ENCODE data around the gene NKRF. TPM values are rescaled to one million over a fixed set of nuclear protein-coding genes. Genes with fewer than 3 reads are reported as not detected.
A peak's percentile ranks its signal among the peaks of the same experiment; 100 is the strongest.

Gene NKRF
- total RNA-seq, 1 donor from 2014 or later: 7.7 TPM

DNA sequence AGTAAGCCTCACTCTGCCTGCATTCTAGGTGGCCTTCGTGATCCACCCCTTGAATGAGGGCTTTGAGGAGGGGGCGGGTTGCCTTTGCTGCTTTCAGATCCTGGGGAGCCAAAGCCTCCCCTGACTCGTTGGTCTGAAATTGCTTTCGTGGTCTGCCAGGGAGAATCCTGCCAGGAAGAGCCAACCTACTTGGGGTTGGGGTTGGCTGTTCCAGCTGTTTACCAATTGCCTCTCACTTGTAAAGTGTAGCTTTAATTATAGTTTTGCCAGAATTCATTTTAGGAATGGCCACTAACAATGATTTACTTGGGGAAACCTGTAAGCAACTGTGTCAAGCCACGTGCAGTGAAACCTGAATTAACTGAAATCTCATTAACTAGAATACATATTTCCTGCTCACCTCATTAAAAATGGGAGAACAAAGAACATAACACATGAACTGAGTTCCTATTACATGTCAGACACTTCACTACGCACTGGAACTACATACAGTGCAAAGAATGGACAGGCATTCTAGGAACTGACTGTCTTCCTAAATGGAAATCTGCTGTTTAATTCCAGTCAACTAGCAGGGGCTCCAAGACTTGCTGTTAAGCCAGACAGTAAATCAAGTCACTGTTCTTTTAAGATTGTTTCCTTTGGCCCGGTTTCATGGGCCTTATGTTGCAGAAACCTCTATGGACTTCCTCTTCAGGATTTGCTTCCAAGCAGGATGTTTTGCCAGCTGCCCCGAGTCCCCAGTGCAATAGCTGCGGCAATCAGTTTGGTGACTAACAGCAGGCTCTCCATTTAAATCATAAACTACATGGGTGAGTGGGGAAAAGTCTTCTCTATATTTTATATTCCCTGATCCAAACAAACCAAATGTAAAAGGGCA is 16.4 kb upstream of the NKRF start:
- DNase-seq (ENCODE audit: low read depth): no peak
- H3K27me3 ChIP-seq (ENCODE audit: control insufficient read depth, insufficient read depth, low read length): no peaks in the 10 kb centered on the region

DNA sequence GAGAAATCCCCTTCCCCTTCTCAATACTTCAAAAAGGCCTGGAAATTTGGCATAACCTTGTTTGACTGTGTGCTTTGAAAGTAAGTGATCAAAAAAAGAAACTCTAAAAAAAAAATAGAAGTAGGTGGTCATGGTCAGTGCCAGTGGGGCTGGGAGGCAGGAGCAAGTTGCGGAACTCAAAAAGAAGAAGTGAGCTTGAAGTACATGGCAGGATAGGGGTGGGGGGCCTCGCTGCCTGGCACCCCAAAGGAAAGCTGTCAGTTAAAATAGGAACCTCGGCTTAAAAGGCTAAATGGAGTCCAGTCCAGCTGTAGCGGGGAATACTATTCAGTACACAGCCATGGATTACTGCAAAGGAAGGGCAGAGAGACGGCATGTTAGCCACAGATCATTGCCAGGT is 12.2 kb upstream of the NKRF start:
- H3K4me3 ChIP-seq (ENCODE audit: low read depth, low read length): no peak overlapping the region
- H3K36me3 ChIP-seq (ENCODE audit: control insufficient read depth, insufficient read depth, low read length): no peaks in the 10 kb centered on the region
- H3K27me3 ChIP-seq (ENCODE audit: control insufficient read depth, insufficient read depth, low read length): no peaks in the 10 kb centered on the region
- DNase-seq (ENCODE audit: low read depth): no peak
- TF ChIP-seq, protein P1, sequence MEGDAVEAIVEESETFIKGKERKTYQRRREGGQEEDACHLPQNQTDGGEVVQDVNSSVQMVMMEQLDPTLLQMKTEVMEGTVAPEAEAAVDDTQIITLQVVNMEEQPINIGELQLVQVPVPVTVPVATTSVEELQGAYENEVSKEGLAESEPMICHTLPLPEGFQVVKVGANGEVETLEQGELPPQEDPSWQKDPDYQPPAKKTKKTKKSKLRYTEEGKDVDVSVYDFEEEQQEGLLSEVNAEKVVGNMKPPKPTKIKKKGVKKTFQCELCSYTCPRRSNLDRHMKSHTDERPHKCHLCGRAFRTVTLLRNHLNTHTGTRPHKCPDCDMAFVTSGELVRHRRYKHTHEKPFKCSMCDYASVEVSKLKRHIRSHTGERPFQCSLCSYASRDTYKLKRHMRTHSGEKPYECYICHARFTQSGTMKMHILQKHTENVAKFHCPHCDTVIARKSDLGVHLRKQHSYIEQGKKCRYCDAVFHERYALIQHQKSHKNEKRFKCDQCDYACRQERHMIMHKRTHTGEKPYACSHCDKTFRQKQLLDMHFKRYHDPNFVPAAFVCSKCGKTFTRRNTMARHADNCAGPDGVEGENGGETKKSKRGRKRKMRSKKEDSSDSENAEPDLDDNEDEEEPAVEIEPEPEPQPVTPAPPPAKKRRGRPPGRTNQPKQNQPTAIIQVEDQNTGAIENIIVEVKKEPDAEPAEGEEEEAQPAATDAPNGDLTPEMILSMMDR (IDR thresholded peaks at IDR 0.05; ENCODE audit: insufficient read depth, low read length, poor library complexity, severe bottlenecking): no peak

More for the DNA sequence above, 16.4 kb upstream of the NKRF start:
- Histone ChIP-seq H3K4me3 (ENCODE audit: low read depth, low read length) (no peak overlapping the region), H3K36me3 (ENCODE audit: control insufficient read depth, insufficient read depth, low read length) (no peaks in the 10 kb centered on the region)
- TF ChIP-seq, protein P1 (IDR thresholded peaks at IDR 0.05; ENCODE audit: insufficient read depth, low read length, poor library complexity, severe bottlenecking): no peak

DNA sequence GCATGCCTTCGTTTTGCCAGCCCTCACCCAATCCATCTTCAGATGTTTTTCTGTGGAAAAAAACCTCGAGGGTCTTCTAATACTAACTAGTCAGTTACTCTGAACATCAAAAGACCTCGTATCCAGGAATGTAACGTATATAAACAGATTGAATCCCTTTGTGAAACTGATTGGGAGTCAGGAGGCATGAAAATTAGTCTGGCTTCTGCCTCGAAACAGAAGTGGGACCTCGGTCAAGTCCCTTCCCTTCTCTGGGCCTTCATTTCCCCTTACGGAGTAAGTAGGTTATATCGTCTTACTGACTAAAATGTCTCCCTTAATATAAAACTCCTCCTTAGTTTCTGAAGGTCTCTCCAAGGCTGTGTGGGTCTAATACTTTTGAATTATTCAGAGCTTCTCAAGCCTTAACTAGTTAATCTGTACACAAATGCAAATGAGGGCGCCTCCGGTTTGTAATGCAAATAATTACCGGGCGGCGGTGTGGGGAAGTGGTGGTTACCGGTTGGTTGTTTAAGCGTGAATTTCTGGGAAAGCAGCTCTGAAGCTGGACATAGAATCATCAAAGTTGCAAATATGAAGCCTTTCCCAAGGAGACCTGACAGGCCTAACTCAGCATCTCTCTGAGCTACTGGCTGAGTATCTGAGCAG is 11.4 kb upstream of the NKRF start:
- no peaks in the 10 kb centered on the region for H3K27me3 ChIP-seq (ENCODE audit: control insufficient read depth, insufficient read depth, low read length)
- DNase-seq (ENCODE audit: low read depth): no peak
- no peaks in the 10 kb centered on the region for H3K36me3 ChIP-seq (ENCODE audit: control insufficient read depth, insufficient read depth, low read length)
- TF ChIP-seq, protein P1 (IDR thresholded peaks at IDR 0.05; ENCODE audit: insufficient read depth, low read length, poor library complexity, severe bottlenecking): no peak
- no peak overlapping the region for H3K4me3 ChIP-seq (ENCODE audit: low read depth, low read length)

DNA sequence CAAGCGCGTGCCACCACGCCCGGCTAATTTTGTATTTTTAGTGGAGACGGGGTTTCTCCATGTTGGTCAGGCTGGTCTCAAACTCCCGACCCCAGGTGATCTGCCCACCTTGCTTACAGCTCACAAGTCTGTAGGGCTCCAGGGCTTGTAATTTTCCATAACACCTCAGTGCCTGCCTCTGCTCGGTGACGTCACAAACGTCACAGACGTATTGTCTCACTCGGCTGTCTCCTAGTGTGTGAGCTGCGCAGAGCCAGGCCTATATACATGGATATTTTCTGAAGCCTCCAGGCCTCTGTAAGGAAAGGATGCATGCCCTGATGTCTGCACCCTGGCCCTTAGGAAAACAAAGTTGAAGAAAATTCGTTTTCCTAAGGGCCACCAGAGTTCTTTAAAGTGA is 8.6 kb upstream of the NKRF start:
- no peak for DNase-seq (ENCODE audit: low read depth)
- no peaks in the 10 kb centered on the region for H3K27me3 ChIP-seq (ENCODE audit: control insufficient read depth, insufficient read depth, low read length)
- no peak overlapping the region for H3K4me3 ChIP-seq (ENCODE audit: low read depth, low read length)
- no peaks in the 10 kb centered on the region for H3K36me3 ChIP-seq (ENCODE audit: control insufficient read depth, insufficient read depth, low read length)
- TF ChIP-seq, protein P1 (IDR thresholded peaks at IDR 0.05; ENCODE audit: insufficient read depth, low read length, poor library complexity, severe bottlenecking): no peak

DNA sequence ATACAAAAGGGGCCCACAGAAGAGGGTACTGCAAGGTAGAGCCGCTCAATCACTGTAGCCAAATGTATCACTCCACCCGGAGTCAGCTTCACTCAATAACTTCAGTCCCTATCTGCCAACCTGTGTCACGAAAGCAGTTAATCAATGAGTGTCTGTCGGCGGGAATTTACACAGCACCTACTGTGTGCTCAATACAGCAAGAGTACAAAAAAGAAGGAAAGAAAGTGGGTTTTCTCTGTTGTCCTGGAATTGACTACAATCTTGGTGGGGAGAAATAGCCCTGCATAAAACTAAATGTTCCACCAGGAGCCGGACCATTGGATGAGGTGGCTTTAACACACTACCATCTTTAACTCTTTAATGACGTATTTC is 780 bp upstream of the NKRF start:
- no peak for DNase-seq (ENCODE audit: low read depth)
- TF ChIP-seq, protein P1 (IDR thresholded peaks at IDR 0.05; ENCODE audit: insufficient read depth, low read length, poor library complexity, severe bottlenecking): no peak
- H3K4me3 ChIP-seq (ENCODE audit: low read depth, low read length): peak overlapping the region; percentile 94
- H3K36me3 ChIP-seq (ENCODE audit: control insufficient read depth, insufficient read depth, low read length): no peaks in the 10 kb centered on the region
- H3K27me3 ChIP-seq (ENCODE audit: control insufficient read depth, insufficient read depth, low read length): no peaks in the 10 kb centered on the region
